Heart right ventricle (tissue), 16 donors: ENCODE measurements around the gene EIF4E. TPM values are rescaled to one million over a fixed set of nuclear protein-coding genes. Genes with fewer than 3 reads are reported as not detected.

Source experiments
- ATAC-seq, 8 donors: fragments of 200-7000 bp; cut with Tn5 transposase; one replicate each; pipeline ENCODE4 v1.9.1; 2020; ENCODE audit warnings: mild to moderate bottlenecking in 8 of 8, moderate library complexity in 8 of 8, moderate number of reproducible peaks in 1 of 8
- DNase-seq, 2 donors: peaks; one replicate each; pipeline ENCODE4 v3.0.0-alpha.2; 2020
- H3K27ac ChIP-seq, 10 donors: fragments of 200-600 bp; sonication (generic) in 2 of 10; one replicate each; pipeline versions ENCODE4 v1.5.0 to v1.8.0; 2020 to 2022; ENCODE audit warnings: mild to moderate bottlenecking in 3 of 10
- H3K27me3 ChIP-seq, 7 donors: fragments of 200-600 bp; one replicate each; pipeline ENCODE4 v1.8.0; 2021 to 2022; ENCODE audit warnings: mild to moderate bottlenecking in 2 of 7
- H3K36me3 ChIP-seq, 9 donors: fragments of 200-600 bp; sonication (generic) in 1 of 9; one replicate each; pipeline versions ENCODE4 v1.5.0 to v1.8.0; 2020 to 2022; ENCODE audit warnings: mild to moderate bottlenecking in 2 of 9
- H3K4me1 ChIP-seq, 9 donors: fragments of 200-600 bp; sonication (generic) in 1 of 9; one replicate each; pipeline versions ENCODE4 v1.5.0 to v1.8.0; 2020 to 2022; ENCODE audit warnings: mild to moderate bottlenecking in 4 of 9
- H3K4me3 ChIP-seq, 10 donors: fragments of 200-600 bp; sonication (generic) in 2 of 10; one replicate each; pipeline versions ENCODE4 v1.5.0 to v1.8.0; 2020 to 2022; ENCODE audit warnings: mild to moderate bottlenecking in 7 of 10, moderate library complexity in 2 of 10
- H3K9me3 ChIP-seq, 11 donors: fragments of 200-600 bp in 10 of 11; sonication (generic) in 2 of 11; one replicate each; pipeline versions ENCODE4 v1.5.0 to v1.8.0; 2013 to 2022; ENCODE audit warnings: mild to moderate bottlenecking in 2 of 11, control low read depth in 1 of 11, moderate library complexity in 1 of 11
- WGBS, 2 donors: extraction: QIAGEN DNeasy Blood & Tissue Kit; methylation state at CpG; one replicate each; pipeline ENCODE4 v1.1.7; 2013; ENCODE audit warnings: inconsistent platforms in 1 of 2; 5-methylcytosine and 5-hydroxymethylcytosine counted together
- intact Hi-C, 10 donors: fragments of 100-400 bp; cut with DNase I; formaldehyde crosslinking; loops; one replicate each; pipeline versions ENCODE4 v1.11.1 to v1.14.2; 2022
- long read RNA-seq, 3 donors: library from polyadenylated mRNA; unstranded; transcript quantifications; one replicate each; pipeline ENCODE4 v2.0.0, GENCODE V29; 2020 to 2021
- polyA plus RNA-seq, 2 donors: library from polyadenylated mRNA; stranded (reverse); fragments of 200-250 nt; gene quantifications; one replicate each; pipeline ENCODE4 v1.2.3, GENCODE V29; 2013
- total RNA-seq, 10 donors: library from RNA; stranded (reverse); fragmentation: NEBNext Ultra II Directional in 3 of 10; extraction: Animal tissue kit (Norgen Biotek cat#: 25700) in 3 of 10; gene quantifications; one replicate each; pipeline versions ENCODE4 v1.2.1 to v1.2.4, GENCODE V29; 2021 to 2023
- TF ChIP-seq, protein P1 (sequence below), 9 donors: fragments of 200-600 bp; sonication (generic) in 2 of 9; IDR thresholded peaks; one replicate each; pipeline versions ENCODE4 v1.5.0 to v1.8.0; 2021 to 2022; ENCODE audit warnings: antibody characterized with exemption in 9 of 9, mild to moderate bottlenecking in 5 of 9, moderate library complexity in 1 of 9
- donor health status: Arrhythmogenic right ventricular cardiomyopathy.
- donor health status: ischemic (EF 13 %, LVEDD 7.1; RV severe dilation, severe dysfunction).
- donor health status: healthy with polysubstance abuse.
- donor health status: DM: no; HTN: yes; CAD: no.
- donor health status: DM: no; HTN: no; CAD: no.
- donor health status: ischemic (EF 25% LVEDD 6.9; RV normal size, moderate dysfunction).
- donor health status: ischemic (EF 25% LVEDD 5.7; RV mildly dilated, moderate dysfunction).
- donor health status: healthy.
- donor health status: DM: yes; HTN: yes; CAD: no.
- donor health status: Ischemic cardiomyopathy.
- donor health status: ischemic (EF 35%, LVEDD 5.7; RV mildly dilated, moderate dysfunction).
- donor health status: nonischemic (EF 11% LVEDD 7.7; RV severe dilation, severe dysfunction).
- donor health status: DM: yes; HTN: yes; CAD: no.
- donor health status: PGD.
- donor health status: ischemic (EF 29% LVEDD 5.4; RV normal size, mild dysfunction).
- donor health status: nonischemic (EF 23%, LVEDD 6.1; RV moderate dilation, normal function).

EIF4E gene, protein sequence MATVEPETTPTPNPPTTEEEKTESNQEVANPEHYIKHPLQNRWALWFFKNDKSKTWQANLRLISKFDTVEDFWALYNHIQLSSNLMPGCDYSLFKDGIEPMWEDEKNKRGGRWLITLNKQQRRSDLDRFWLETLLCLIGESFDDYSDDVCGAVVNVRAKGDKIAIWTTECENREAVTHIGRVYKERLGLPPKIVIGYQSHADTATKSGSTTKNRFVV
- 10 to 100 TPM; 48.7 to 70.4 (median 58.4) TPM for total RNA-seq
- polyA plus RNA-seq, result 10 to 100 TPM in 1 of 2 donors, 1 to 10 TPM in 1; 5.3 to 32.7 TPM
- long read RNA-seq, donor 1, full-length matches to known transcripts, result 22 of 26 reads
- long read RNA-seq, donor 1, partial matches to known transcripts, result 2 of 26 reads
- long read RNA-seq, donor 1, other reads (novel, unspliced or antisense), result 2 of 26 reads
- long read RNA-seq, donor 2, full-length matches to known transcripts, result 21 of 28 reads
- long read RNA-seq, donor 2, partial matches to known transcripts, result 2 of 28 reads
- long read RNA-seq, donor 2, other reads (novel, unspliced or antisense), result 5 of 28 reads
- long read RNA-seq, donor 3, full-length matches to known transcripts, result 53 of 64 reads
- long read RNA-seq, donor 3, partial matches to known transcripts, result 8 of 64 reads
- long read RNA-seq, donor 3, other reads (novel, unspliced or antisense), result 3 of 64 reads

DNA sequence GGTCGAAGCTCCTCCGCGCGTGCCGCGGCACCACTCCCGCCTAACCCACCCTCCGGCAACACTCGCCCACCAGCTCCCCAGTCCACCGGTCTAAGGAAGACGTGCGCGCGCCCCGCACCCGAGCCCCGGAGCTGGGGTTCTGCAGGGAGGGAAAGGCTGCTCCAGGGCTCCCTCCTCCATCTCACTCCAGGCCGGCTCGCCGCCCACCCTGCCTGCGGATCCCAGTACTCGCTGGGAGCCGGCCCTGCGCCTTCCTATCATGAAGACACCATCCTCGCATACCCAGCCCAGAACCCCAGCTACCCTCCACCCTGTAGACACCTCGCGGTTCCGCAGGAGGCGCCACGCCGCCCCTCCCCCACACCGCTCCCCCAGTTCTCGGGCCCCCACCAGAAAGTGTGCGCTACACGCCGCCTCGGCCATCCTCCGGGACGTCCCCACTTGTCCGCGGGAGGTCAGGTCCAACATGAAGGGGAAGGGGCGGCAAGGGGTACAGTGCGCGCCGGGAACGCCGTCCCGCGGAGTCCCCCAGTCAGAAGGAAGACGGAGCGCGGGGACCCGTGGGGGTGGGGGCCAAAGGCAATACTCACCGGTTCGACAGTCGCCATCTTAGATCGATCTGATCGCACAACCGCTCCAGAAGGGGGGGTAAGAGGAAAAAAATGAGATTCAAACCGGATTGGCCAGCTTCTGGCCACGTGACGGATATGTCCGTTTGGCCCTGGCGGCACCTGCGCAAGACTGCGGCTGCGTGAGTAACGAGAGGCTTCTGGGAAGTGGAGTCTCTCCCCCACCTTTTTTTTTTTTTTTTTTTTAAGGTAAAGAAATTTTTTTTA, at the start of gene EIF4E:
Gene EIF4E, minus strand, starts transcription at position 629 of the 836 bp plus-strand sequence. Its CDS starts 21 bp downstream, at position 608.
- intact Hi-C loops, result loop anchor here in 4 of 10 donors (2.0 to 10.0 kb wide), 5 partner anchors 66 to 666 kb away; partner anchors contain the start of genes METAP1 (in 4 of the 4), RAP1GDS1 (in 1 of the 4) and TSPAN5 (in 1 of the 4)
- ATAC-seq (peak; percentile 91 to 98 (median 96)), DNase-seq (peak; percentile 97 to 98)
- TF ChIP-seq, protein P1, sequence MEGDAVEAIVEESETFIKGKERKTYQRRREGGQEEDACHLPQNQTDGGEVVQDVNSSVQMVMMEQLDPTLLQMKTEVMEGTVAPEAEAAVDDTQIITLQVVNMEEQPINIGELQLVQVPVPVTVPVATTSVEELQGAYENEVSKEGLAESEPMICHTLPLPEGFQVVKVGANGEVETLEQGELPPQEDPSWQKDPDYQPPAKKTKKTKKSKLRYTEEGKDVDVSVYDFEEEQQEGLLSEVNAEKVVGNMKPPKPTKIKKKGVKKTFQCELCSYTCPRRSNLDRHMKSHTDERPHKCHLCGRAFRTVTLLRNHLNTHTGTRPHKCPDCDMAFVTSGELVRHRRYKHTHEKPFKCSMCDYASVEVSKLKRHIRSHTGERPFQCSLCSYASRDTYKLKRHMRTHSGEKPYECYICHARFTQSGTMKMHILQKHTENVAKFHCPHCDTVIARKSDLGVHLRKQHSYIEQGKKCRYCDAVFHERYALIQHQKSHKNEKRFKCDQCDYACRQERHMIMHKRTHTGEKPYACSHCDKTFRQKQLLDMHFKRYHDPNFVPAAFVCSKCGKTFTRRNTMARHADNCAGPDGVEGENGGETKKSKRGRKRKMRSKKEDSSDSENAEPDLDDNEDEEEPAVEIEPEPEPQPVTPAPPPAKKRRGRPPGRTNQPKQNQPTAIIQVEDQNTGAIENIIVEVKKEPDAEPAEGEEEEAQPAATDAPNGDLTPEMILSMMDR (IDR thresholded peaks at IDR 0.05), result peak in 6 of 9 donors; percentile 14 to 40 (median 32)
- peak within 1 kb of the TSS; percentile 79 to 96 (median 93) for H3K27ac ChIP-seq
- H3K27me3 ChIP-seq, result no peaks in the 10 kb centered on the region
- H3K36me3 ChIP-seq, result peaks cover 0 to 11% (median 0%) of the 10 kb centered on the region in 9 donors
- WGBS, 2 donors, result 0% methylated on average over 66 to 68 of the region's 68 CpGs
- peak within 1 kb of the TSS; percentile 82 to 97 (median 91) for H3K4me3 ChIP-seq
- no peaks in the 10 kb centered on the region for H3K9me3 ChIP-seq
- H3K4me1 ChIP-seq, result peaks cover 0 to 52% (median 24%) of the 10 kb centered on the region in 9 donors

DNA sequence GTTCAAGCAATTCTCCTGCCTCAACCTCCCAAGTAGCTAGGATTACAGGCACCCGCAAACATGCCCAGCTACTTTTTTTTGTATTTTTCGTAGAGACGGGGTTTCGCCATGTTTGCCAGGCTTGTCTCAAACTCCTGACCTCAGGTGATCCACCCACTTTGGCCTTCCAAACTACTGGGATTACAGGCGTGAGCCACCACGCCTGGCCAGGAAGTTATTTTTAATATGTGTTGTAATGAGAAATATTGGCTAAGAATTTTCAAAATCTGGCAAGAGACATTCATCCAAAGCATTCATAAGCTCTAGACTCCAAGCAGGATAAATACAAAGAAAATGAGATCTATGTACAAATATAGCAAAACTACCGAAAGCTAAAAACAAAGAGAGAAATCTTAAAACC, 48.6 kb upstream of the EIF4E start:
- H3K4me3 ChIP-seq, result no peak overlapping the region
- WGBS, 2 donors, result 85 to 88% methylated on average over 7 of the region's 7 CpGs
- H3K27ac ChIP-seq, result no peak overlapping the region
- intact Hi-C loops, result no loop called here
- H3K36me3 ChIP-seq, result no peaks in the 10 kb centered on the region
- peaks cover 0 to 5% (median 0%) of the 10 kb centered on the region in 7 donors for H3K27me3 ChIP-seq
- no peaks in the 10 kb centered on the region for H3K9me3 ChIP-seq
- TF ChIP-seq, protein P1 (IDR thresholded peaks at IDR 0.05), result no peak
- ATAC-seq (no peak), DNase-seq (no peak)
- no peaks in the 10 kb centered on the region for H3K4me1 ChIP-seq

DNA sequence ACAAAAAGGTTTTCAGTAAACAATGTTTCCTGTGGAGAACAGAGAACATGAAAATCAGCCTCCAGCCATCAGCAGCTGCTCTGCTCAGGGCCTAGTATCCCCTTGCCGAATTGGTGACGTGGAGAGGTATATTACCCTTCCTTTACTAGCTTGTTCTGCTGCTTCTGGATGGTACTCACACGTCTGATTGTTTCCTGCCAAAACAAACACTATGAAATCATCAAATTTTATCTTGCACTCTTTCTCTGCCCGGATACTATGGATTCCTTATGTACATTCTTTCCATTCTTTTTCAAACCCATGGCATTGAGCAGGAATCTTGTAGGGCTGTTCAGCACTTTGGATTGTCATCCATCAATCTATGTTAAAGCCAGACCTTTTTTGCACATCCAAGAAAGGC, 47.8 kb upstream of the EIF4E start:
- Histone ChIP-seq H3K36me3 (no peaks in the 10 kb centered on the region), H3K27ac (no peak overlapping the region), H3K9me3 (no peaks in the 10 kb centered on the region), H3K4me3 (no peak overlapping the region), H3K27me3 (peaks cover 0 to 4% (median 0%) of the 10 kb centered on the region in 7 donors), H3K4me1 (no peaks in the 10 kb centered on the region)
- DNase-seq (no peak), ATAC-seq (no peak)
- intact Hi-C loops, result no loop called here
- TF ChIP-seq, protein P1 (IDR thresholded peaks at IDR 0.05), result no peak
- 46 to 50% methylated on average over 4 of the region's 4 CpGs for WGBS, 2 donors
